Caco-2 (cell line): ENCODE data around the gene CRMP1. TPM values are rescaled to one million over a fixed set of nuclear protein-coding genes. Genes with fewer than 3 reads are reported as not detected.

Experiments used
- BruUV-seq: library from RNA; stranded (reverse); fragments of 400-500 nt; replicated peaks from 2 replicates; lab custom pipeline; 2021; lab: Mats Ljungman, UMichigan
- CTCF ChIA-PET: fragments of 300-600 bp; sonication (Branson Sonifier 250); formaldehyde crosslinking; loops from one replicate; lab custom pipeline; 2022; ENCODE audit warnings: antibody characterized with exemption; lab: Charles Lee
- POLR2A ChIA-PET: fragments of 300-600 bp; sonication (Branson Sonifier 250); formaldehyde crosslinking; loops from one replicate; lab custom pipeline; 2022; ENCODE audit warnings: antibody characterized with exemption; lab: Charles Lee
- DNase-seq, 2 experiments: peaks; one replicate each; pipeline versions ENCODE4 v3.0.0 to v3.0.0-alpha.2; 2020 to 2022
- H3K27me3 ChIP-seq: replicated peaks from 2 replicates; pipeline ENCODE4 v1.6.0; 2011; ENCODE audit warnings: low read length; ENCODE audit not compliant: control insufficient read depth, insufficient read depth
- H3K36me3 ChIP-seq: 2 replicates; pipeline ENCODE4 v1.5.1; 2011; ENCODE audit warnings: low read length; ENCODE audit not compliant: control insufficient read depth, insufficient read depth
- H3K4me1 ChIP-seq: fragments of 250-450 bp; sonication (Bioruptor Pico); 2 replicates; pipeline ENCODE4 v1.5.1; 2020; ENCODE audit warnings: mild to moderate bottlenecking
- H3K4me3 ChIP-seq: 2 replicates; pipeline ENCODE4 v1.5.1; 2011; ENCODE audit warnings: low read depth, mild to moderate bottlenecking, control low read depth, low read length
- H3K9me3 ChIP-seq: fragments of 250-450 bp; sonication (Bioruptor Pico); 2 replicates; pipeline ENCODE4 v1.5.1; 2020; ENCODE audit warnings: mild to moderate bottlenecking, moderate library complexity
- H3K27ac Mint-ChIP-seq: one replicate; pipeline ENCODE4 v1.8.0; 2022; ENCODE audit warnings: mixed read lengths; ENCODE audit not compliant: unreplicated experiment
- H3K27me3 Mint-ChIP-seq: one replicate; pipeline ENCODE4 v1.8.0; 2022; ENCODE audit warnings: mixed read lengths; ENCODE audit not compliant: insufficient read depth, unreplicated experiment
- H3K36me3 Mint-ChIP-seq: one replicate; pipeline ENCODE4 v1.8.0; 2022; ENCODE audit warnings: mild to moderate bottlenecking, mixed read lengths; ENCODE audit not compliant: insufficient read depth, unreplicated experiment
- H3K4me1 Mint-ChIP-seq: one replicate; pipeline ENCODE4 v1.8.0; 2022; ENCODE audit warnings: low read depth, mixed read lengths; ENCODE audit not compliant: unreplicated experiment
- H3K4me3 Mint-ChIP-seq: one replicate; pipeline ENCODE4 v1.8.0; 2022; ENCODE audit warnings: mild to moderate bottlenecking, moderate library complexity, mixed read lengths; ENCODE audit not compliant: unreplicated experiment
- H3K9me3 Mint-ChIP-seq: one replicate; pipeline ENCODE4 v1.8.0; 2022; ENCODE audit warnings: mixed read lengths; ENCODE audit not compliant: unreplicated experiment
- intact Hi-C: fragments of 100-400 bp; cut with micrococcal nuclease; formaldehyde crosslinking; loops from one replicate; pipeline ENCODE4 v1.10.0; 2022; ENCODE audit not compliant: unreplicated experiment
- total RNA-seq: library from RNA; stranded (reverse); gene quantifications from 2 replicates; pipeline ENCODE4 v1.2.3, GENCODE V29; 2022
- TF ChIP-seq, protein P1 (sequence below), 2 experiments: fragments of 200-600 bp in 1 of 2; IDR thresholded peaks; 1 replicate in 1 of 2; 2 replicates in 1 of 2; pipeline versions ENCODE4 v1.5.1 to v1.8.0; 2011 to 2022; ENCODE audit warnings: antibody characterized with exemption in 1 of 2, control low read depth in 1 of 2, inconsistent platforms in 1 of 2, low read depth in 1 of 2, low read length in 1 of 2, mild to moderate bottlenecking in 1 of 2, moderate library complexity in 1 of 2; ENCODE audit not compliant: insufficient read depth in 1 of 2, severe bottlenecking in 1 of 2, unreplicated experiment in 1 of 2

CRMP1 gene
- total RNA-seq, 1 experiment from 2014 or later = not detected

DNA sequence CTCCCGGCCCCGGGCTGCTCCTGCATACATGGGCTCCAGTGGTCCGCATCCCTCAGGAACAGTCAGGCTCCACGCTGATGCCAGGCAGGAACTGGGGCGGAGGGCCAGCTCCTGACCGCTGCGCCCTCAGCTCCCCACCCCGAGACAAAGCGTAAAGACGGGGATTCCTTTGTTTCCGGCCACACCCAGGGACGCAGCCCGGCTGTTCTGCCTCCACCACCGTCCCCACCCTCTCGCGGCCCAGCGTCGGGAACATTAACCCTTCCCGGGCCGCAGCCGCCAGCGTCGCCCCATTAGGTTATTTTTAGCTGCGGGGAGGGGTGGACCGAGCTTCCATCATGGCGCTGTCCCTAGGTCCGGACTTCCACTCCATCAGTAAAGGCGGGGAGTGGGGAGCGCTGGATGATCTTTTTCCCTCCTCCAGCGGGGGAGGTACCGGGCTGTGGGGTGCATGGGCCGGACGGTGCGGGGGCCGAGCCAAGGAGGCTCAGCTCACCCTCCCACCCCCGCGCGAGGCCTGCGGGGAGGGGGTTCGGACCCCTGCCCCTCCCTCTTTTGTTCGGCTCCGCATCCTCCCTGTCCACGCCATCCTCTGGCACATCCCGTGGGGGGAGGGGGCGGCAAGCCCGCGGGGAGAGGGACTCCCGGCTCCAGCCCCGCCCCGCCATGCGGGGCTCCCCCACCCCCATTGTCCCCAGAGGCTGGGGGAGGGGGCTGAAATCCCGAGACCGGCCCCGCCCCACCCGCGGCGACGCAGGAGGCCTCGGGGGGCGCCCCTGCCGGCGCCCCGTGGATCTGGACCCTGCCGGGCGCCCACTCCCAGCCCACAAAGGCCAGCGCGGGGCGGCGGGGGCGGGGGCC lies 5.3 kb downstream of the CRMP1 start:
- Mint-ChIP-seq H3K4me1 (no peaks in the 10 kb centered on the region), H3K4me3 (no peak overlapping the region), H3K27ac (no peak overlapping the region), H3K36me3 (no peaks in the 10 kb centered on the region), H3K9me3 (no peaks in the 10 kb centered on the region), H3K27me3 (peaks cover 15% of the 10 kb centered on the region)
- no TSS peak for BruUV-seq
- no peaks in the 10 kb centered on the region for H3K9me3 ChIP-seq
- no peaks in the 10 kb centered on the region for H3K36me3 ChIP-seq
- no peaks in the 10 kb centered on the region for H3K4me1 ChIP-seq
- ChIA-PET CTCF (no interaction called here), POLR2A (no interaction called here)
- DNase-seq = no peak
- H3K4me3 ChIP-seq = no peak overlapping the region
- intact Hi-C loops = no loop called here
- H3K27me3 ChIP-seq = no peaks in the 10 kb centered on the region
- TF ChIP-seq, protein P1, sequence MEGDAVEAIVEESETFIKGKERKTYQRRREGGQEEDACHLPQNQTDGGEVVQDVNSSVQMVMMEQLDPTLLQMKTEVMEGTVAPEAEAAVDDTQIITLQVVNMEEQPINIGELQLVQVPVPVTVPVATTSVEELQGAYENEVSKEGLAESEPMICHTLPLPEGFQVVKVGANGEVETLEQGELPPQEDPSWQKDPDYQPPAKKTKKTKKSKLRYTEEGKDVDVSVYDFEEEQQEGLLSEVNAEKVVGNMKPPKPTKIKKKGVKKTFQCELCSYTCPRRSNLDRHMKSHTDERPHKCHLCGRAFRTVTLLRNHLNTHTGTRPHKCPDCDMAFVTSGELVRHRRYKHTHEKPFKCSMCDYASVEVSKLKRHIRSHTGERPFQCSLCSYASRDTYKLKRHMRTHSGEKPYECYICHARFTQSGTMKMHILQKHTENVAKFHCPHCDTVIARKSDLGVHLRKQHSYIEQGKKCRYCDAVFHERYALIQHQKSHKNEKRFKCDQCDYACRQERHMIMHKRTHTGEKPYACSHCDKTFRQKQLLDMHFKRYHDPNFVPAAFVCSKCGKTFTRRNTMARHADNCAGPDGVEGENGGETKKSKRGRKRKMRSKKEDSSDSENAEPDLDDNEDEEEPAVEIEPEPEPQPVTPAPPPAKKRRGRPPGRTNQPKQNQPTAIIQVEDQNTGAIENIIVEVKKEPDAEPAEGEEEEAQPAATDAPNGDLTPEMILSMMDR (IDR thresholded peaks at IDR 0.05; ENCODE audit: insufficient read depth in 1 of 2, low read depth in 1 of 2, low read length in 1 of 2, severe bottlenecking in 1 of 2, unreplicated experiment in 1 of 2) = no peak

DNA sequence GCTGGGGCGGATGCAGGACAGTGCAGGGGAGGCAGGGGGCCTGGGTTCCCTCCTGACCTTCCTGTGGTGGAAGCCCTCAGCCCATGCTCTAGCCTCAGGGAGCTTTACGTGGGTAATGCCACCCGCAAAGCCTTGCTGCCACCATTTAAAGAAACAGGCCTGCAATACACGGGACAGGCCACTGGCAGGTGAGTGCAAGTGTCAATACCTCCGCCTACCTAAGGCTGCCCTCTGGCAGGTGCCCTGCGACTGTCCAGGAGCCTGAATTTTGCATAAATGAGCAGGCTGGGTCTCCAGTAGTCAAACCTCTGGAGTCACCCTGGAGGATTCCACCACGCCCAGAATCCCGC lies 5.9 kb downstream of the CRMP1 start:
- no peaks in the 10 kb centered on the region for H3K4me1 ChIP-seq
- H3K9me3 ChIP-seq = no peaks in the 10 kb centered on the region
- no peaks in the 10 kb centered on the region for H3K27me3 ChIP-seq
- BruUV-seq = no TSS peak
- no peaks in the 10 kb centered on the region for H3K36me3 ChIP-seq
- no peak overlapping the region for H3K27ac Mint-ChIP-seq
- no peaks in the 10 kb centered on the region for H3K36me3 Mint-ChIP-seq
- H3K9me3 Mint-ChIP-seq = no peaks in the 10 kb centered on the region
- H3K27me3 Mint-ChIP-seq = peaks cover 15% of the 10 kb centered on the region
- TF ChIP-seq, protein P1 (IDR thresholded peaks at IDR 0.05; ENCODE audit: insufficient read depth in 1 of 2, low read depth in 1 of 2, low read length in 1 of 2, severe bottlenecking in 1 of 2, unreplicated experiment in 1 of 2) = no peak
- intact Hi-C loops = no loop called here
- ChIA-PET CTCF (no interaction called here), POLR2A (no interaction called here)
- no peak for DNase-seq
- no peaks in the 10 kb centered on the region for H3K4me1 Mint-ChIP-seq
- H3K4me3 ChIP-seq = no peak overlapping the region
- no peak overlapping the region for H3K4me3 Mint-ChIP-seq

DNA sequence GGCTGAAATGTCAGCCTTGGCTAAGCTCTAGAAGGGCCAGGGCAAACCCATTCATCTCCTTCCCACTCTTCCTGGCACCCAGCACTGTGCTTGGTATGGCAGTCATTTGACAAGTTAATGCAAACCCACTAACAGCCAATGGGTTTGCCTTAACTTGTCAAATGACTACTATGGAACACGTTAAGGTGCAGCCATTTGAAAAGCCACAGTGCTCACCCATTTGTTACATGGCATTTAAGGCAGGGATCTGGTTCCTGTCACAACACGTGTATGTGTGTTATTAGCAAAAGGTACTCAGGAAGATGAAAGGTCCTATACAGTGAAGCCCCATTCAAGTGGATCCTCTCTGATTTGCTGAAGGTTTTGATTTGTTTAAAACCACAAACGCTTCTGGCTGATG lies 7.2 kb downstream of the CRMP1 start:
- no peak for DNase-seq
- Histone ChIP-seq H3K4me1 (no peaks in the 10 kb centered on the region), H3K27me3 (no peaks in the 10 kb centered on the region), H3K4me3 (no peak overlapping the region), H3K9me3 (no peaks in the 10 kb centered on the region), H3K36me3 (no peaks in the 10 kb centered on the region)
- intact Hi-C loops = no loop called here
- Mint-ChIP-seq H3K4me1 (no peaks in the 10 kb centered on the region), H3K36me3 (no peaks in the 10 kb centered on the region), H3K27ac (no peak overlapping the region), H3K4me3 (no peak overlapping the region), H3K9me3 (no peaks in the 10 kb centered on the region), H3K27me3 (peaks cover 15% of the 10 kb centered on the region)
- POLR2A ChIA-PET = no interaction called here
- BruUV-seq = no TSS peak
- CTCF ChIA-PET = no interaction called here
- TF ChIP-seq, protein P1 (IDR thresholded peaks at IDR 0.05; ENCODE audit: insufficient read depth in 1 of 2, low read depth in 1 of 2, low read length in 1 of 2, severe bottlenecking in 1 of 2, unreplicated experiment in 1 of 2) = no peak
